A549 treated with dexamethasone at 1 μM for 4 hours (cell line): ENCODE data around the gene SSH2. TPM values are rescaled to one million over a fixed set of nuclear protein-coding genes. Genes with fewer than 3 reads are reported as not detected.

Source experiments
- total RNA-seq: library from RNA; stranded (reverse); fragments of 200-300 nt; extraction: Qiagen RNA extraction; gene quantifications from 5 replicates; pipeline ENCODE4 v1.2.3, GENCODE V29; 2022

SSH2 gene, protein sequence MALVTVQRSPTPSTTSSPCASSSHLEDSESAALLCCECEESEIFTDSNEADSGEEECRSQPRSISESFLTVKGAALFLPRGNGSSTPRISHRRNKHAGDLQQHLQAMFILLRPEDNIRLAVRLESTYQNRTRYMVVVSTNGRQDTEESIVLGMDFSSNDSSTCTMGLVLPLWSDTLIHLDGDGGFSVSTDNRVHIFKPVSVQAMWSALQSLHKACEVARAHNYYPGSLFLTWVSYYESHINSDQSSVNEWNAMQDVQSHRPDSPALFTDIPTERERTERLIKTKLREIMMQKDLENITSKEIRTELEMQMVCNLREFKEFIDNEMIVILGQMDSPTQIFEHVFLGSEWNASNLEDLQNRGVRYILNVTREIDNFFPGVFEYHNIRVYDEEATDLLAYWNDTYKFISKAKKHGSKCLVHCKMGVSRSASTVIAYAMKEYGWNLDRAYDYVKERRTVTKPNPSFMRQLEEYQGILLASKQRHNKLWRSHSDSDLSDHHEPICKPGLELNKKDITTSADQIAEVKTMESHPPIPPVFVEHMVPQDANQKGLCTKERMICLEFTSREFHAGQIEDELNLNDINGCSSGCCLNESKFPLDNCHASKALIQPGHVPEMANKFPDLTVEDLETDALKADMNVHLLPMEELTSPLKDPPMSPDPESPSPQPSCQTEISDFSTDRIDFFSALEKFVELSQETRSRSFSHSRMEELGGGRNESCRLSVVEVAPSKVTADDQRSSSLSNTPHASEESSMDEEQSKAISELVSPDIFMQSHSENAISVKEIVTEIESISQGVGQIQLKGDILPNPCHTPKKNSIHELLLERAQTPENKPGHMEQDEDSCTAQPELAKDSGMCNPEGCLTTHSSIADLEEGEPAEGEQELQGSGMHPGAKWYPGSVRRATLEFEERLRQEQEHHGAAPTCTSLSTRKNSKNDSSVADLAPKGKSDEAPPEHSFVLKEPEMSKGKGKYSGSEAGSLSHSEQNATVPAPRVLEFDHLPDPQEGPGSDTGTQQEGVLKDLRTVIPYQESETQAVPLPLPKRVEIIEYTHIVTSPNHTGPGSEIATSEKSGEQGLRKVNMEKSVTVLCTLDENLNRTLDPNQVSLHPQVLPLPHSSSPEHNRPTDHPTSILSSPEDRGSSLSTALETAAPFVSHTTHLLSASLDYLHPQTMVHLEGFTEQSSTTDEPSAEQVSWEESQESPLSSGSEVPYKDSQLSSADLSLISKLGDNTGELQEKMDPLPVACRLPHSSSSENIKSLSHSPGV (N-terminal part only)
- 23.3 to 35.7 TPM (median 30.8 TPM) in 5 replicates for total RNA-seq

GRCh38 chr17:29929533-29930408 is at the start of gene SSH2:
Gene SSH2, minus strand, starts transcription at chr17:29930228. Its CDS starts 228 bp downstream, at chr17:29930000.

GRCh38 chr17:29941334-29941733 is 11.3 kb upstream of the SSH2 start, which contains the start of gene EFCAB5:
Gene EFCAB5, plus strand, starts transcription at chr17:29941634. Its CDS starts 163 bp downstream, at chr17:29941797.

GRCh38 chr17:29622337-29623282 is 307.4 kb downstream of the SSH2 start, which contains the start of gene CORO6:
Gene CORO6, minus strand, starts transcription at chr17:29622912. Its CDS starts 1,491 bp downstream, at chr17:29621421.

DNA sequence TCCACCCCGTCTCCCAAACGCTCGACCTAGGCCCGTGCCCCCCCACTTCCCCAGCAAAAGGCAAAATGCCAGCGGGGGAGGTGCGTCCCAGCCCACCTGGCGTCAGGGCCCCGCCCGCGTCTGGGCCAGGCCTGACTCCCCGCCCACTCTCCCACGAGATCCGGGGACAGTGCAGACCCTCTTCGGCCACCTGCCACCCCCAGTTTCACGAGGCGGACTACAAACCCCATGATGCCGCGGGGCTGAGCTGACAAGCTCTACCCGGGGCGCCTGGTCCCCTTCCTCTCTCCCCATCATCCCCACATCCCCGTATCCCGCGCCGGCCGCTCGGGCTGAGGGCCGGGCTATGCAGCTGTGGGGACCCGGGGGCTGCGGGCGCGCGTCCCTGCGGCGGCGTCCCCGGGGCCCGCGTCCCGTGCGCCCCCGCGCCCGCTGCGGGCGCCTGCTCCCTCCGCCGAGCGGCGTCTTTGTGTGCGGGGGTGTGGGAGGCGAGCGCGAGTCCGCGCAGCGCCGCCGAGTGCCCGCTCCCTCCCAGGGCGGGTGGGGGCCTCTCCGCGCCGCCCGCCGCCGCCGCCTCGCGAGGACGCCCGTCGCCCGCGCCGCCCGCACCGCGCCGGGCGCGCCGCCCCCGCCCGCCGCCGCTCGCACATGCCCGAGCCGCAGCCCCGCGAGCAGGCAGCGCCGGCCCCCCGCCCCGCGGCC is 337.0 kb downstream of the SSH2 start, which contains the start of gene ANKRD13B:
Gene ANKRD13B, plus strand, starts transcription at position 283 of the 702 bp plus-strand sequence. CDS start 490 bp downstream, outside the sequence.

DNA sequence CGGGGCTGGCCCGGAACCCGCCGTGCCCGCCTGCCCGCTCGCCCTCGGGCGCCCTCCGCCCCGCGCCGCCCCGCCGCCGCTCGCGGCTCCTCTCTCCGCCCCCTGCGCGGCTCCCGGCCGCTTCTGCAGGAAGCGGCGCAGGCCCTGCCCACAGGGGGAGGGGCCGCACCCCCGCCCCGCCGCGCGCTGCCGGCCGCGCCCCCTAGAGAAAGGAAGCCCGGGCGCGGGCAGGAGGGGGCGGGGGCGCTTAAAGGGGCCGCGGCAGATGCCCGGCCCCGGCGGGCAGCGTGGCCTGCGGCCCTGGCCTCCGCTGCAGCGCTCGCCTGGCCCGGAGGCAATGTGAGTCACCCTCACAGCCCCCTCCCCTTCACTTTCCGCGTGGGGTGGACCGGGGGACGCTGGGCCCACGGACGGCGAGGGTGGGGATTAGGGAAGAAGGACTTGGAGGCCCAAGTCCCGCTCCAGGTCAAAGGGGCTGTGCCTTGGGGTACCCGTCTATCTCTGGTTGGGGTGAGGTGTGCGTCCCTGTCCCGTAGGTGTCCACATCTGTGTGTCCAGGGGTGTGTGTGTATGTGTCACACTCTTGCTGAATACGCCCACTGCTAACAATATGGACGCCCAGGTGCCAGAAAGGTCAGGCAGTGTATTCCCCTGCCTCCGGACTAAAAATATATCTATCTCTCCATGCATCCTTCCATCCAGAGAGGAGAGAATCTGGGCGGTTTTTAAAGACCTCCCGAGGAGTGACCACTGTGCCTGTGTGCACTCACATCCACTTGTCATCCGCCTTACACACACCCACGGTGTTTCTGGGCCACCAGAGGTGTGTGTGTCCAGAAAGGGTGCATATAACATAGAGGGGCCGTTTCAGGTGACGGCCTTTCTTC is 340.3 kb downstream of the SSH2 start, which contains the start of gene GIT1:
Gene GIT1, minus strand, starts transcription at position 125 of the 887 bp plus-strand sequence. CDS start 270 bp downstream, outside the sequence.

Other genes starting within 250 kb of the SSH2 start
- gene EFCAB5, start 11.4 kb upstream of the SSH2 start, total RNA-seq: 0.14 to 0.37 TPM (median 0.28 TPM) in 5 replicates
- 30.1 to 35.8 TPM (median 32.1 TPM) in 5 replicates for gene NSRP1, start 186.6 kb upstream of the SSH2 start, total RNA-seq